Thymus (tissue), 11 donors: Measurements from ENCODE around the gene IDUA. TPM values are rescaled to one million over a fixed set of nuclear protein-coding genes. Genes with fewer than 3 reads are reported as not detected.
A peak's percentile ranks its signal among the peaks of the same experiment; 100 is the strongest.

Experiments used
- DNase-seq, 9 donors: peaks; one replicate each; pipeline ENCODE4 v3.0.0-alpha.2; 2013; ENCODE audit warnings: low spot score in 9 of 9, low read depth in 6 of 9, missing footprints in 1 of 9
- H3K27ac ChIP-seq, 2 donors: one replicate each; pipeline ENCODE4 v1.5.1; 2013; ENCODE audit warnings: control low read depth in 1 of 2, low read depth in 1 of 2, low read length in 1 of 2, mild to moderate bottlenecking in 1 of 2, moderate library complexity in 1 of 2
- H3K27me3 ChIP-seq, 2 donors: one replicate each; pipeline ENCODE4 v1.5.1; 2013; ENCODE audit warnings: low read length in 1 of 2; ENCODE audit not compliant: control insufficient read depth in 2 of 2, insufficient read depth in 1 of 2
- H3K36me3 ChIP-seq, 2 donors: one replicate each; pipeline ENCODE4 v1.5.1; 2013; ENCODE audit warnings: low read length in 1 of 2, mild to moderate bottlenecking in 1 of 2, moderate library complexity in 1 of 2; ENCODE audit not compliant: control insufficient read depth in 2 of 2, insufficient read depth in 2 of 2
- H3K4me1 ChIP-seq, 2 donors: one replicate each; pipeline ENCODE4 v1.5.1; 2013; ENCODE audit warnings: low read length in 2 of 2; ENCODE audit not compliant: control insufficient read depth in 2 of 2, insufficient read depth in 2 of 2
- H3K4me3 ChIP-seq, 2 donors: one replicate each; pipeline ENCODE4 v1.5.1; 2013; ENCODE audit warnings: low read length in 2 of 2, control low read depth in 1 of 2, mild to moderate bottlenecking in 1 of 2
- H3K9me3 ChIP-seq, 2 donors: one replicate each; pipeline ENCODE4 v1.5.1; 2013; ENCODE audit warnings: low read length in 1 of 2, mild to moderate bottlenecking in 1 of 2; ENCODE audit not compliant: control insufficient read depth in 2 of 2, insufficient read depth in 1 of 2
- WGBS: extraction: QIAGEN DNeasy Blood & Tissue Kit; methylation state at CpG from one replicate; pipeline ENCODE4 v1.1.7; 2013; 5-methylcytosine and 5-hydroxymethylcytosine counted together
- polyA plus RNA-seq: library from polyadenylated mRNA; stranded (reverse); fragments of 200-250 nt; gene quantifications from one replicate; pipeline ENCODE4 v1.2.3, GENCODE V29; 2013
- total RNA-seq: library from RNA; stranded (reverse); fragments of 120-200 nt; gene quantifications from one replicate; pipeline ENCODE4 v1.2.4, GENCODE V29; 2013
- donor health status: healthy.

Gene IDUA
- total and polyA plus RNA-seq, 2 donors, result 12.6 to 27.4 TPM

- Histone ChIP-seq H3K27ac (no peak overlapping the region), H3K4me3 (peak overlapping the region in 1 of 2 donors; percentile 35), H3K36me3 (no peaks in the 10 kb centered on the region), H3K27me3 (peaks cover 0 to 5% of the 10 kb centered on the region in 2 donors), H3K9me3 (no peaks in the 10 kb centered on the region), H3K4me1 (peaks cover 24 to 27% of the 10 kb centered on the region in 2 donors)
- DNase-seq, result no peak
- 85% methylated on average over 15 of the region's 15 CpGs for WGBS
These were observed 2.3 kb upstream of the IDUA start for GRCh38 chr4:984336-985054.

DNA sequence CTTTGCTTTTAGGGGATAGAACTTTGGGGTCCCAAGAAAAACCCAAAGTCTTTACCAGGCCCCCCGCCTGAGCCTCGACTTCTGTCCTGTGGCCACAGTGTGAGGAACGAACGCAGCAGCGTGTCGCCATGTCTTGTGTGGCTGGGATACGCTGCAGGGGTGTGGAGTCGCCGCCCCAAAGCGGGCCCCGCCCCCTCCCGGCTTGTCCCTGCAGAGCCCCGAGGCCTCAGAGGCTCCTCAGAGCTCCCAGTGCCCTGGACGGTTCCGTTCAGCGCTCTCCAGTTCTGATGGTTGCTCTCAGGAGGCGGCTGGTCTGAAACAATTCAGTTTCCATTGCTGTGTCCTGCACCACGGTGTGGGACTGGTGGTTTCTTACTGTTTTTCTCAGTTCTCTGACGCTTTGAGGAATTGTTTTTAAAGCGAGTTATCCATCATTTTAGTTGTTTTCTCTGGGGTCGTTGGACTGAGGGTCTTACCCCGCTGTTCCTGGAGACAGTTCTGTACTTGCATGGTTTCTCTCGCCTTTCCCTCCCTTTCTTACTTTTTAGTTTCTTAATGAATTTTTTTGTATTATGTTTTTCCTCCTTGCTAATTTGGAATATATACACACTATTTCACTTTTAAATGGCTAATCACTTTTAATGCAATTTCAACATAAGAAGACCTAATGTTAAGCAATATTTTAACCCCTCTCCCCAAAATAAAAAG lies 1.6 kb upstream of the IDUA start:
- Histone ChIP-seq H3K9me3 (no peaks in the 10 kb centered on the region), H3K27ac (no peak overlapping the region), H3K27me3 (no peaks in the 10 kb centered on the region), H3K4me1 (peaks cover 24 to 27% of the 10 kb centered on the region in 2 donors), H3K4me3 (peak overlapping the region in 1 of 2 donors; percentile 35), H3K36me3 (peaks cover 5 to 7% of the 10 kb centered on the region in 2 donors)
- peak in 4 of 9 donors; percentile 24 to 62 (median 41) for DNase-seq
- 46% methylated on average over 23 of the region's 23 CpGs for WGBS

GRCh38 chr4:986428-986878 lies 391 bp upstream of the IDUA start:
- H3K4me1 ChIP-seq, result peaks cover 24 to 27% of the 10 kb centered on the region in 2 donors
- no peaks in the 10 kb centered on the region for H3K9me3 ChIP-seq
- peak overlapping the region; percentile 75 to 95 for H3K27ac ChIP-seq
- H3K27me3 ChIP-seq, result no peaks in the 10 kb centered on the region
- WGBS, result 4% methylated on average over 14 of the region's 14 CpGs
- no peak for DNase-seq
- peak overlapping the region; percentile 60 to 81 for H3K4me3 ChIP-seq
- peaks cover 5 to 18% of the 10 kb centered on the region in 2 donors for H3K36me3 ChIP-seq

GRCh38 chr4:987624-988513 lies 1.0 kb downstream of the IDUA start:
- Histone ChIP-seq H3K9me3 (no peaks in the 10 kb centered on the region), H3K36me3 (peaks cover 5 to 22% of the 10 kb centered on the region in 2 donors), H3K27ac (no peak overlapping the region), H3K4me3 (peak overlapping the region; percentile 23 to 81), H3K27me3 (no peaks in the 10 kb centered on the region), H3K4me1 (peaks cover 24 to 27% of the 10 kb centered on the region in 2 donors)
- 91% methylated on average over 37 of the region's 37 CpGs for WGBS
- no peak for DNase-seq

DNA sequence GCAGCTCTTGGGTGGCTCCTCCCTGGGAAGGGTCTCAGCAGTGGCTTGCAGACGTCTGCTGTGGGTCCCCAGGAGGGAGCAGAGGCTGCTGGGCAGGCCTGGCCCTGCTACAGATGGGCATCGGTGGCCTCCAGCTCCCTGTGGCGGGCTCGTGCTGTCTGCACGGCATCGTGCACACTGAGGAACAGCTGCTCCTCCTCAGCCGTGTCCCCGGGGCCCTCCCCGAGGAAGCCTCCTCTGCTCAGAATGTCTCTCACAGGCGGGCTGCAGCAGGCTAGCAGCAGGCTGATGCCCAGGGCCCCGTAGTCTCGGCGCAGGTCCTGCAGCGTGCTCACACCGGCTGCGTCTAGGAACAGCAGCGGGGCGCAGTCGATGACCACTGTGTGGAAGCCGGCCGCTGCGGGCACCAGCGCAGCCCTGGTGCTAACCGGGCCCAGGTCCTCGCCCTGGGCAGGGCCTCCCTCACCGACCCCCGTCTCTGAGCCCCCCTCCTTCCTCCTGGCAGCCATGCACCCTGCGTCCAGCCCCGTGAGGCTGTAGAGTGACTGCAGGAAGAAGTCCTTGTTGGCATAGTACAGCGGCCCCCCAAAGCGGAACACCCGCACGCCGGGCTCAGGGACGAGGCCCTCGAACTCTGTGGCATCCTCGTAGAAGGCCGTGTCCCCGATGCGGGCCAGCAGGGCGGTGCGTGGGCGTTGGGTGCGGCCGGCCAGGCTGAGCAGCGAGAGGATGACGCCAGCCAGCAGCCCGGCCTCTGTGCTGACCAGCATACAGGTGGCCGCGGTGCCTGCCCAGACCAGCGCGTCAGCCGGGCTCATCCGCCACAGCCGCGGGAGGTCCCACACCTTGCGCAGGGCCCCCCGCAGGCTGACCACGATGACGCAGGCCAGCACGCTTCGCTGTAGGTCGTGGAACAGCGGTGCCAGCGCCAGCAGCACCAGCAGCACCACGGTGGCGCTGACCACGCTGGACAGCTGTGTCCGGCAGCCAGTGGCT lies 2.2 kb downstream of the IDUA start:
- Histone ChIP-seq H3K9me3 (no peaks in the 10 kb centered on the region), H3K27ac (no peak overlapping the region), H3K36me3 (peaks cover 5 to 22% of the 10 kb centered on the region in 2 donors), H3K4me3 (no peak overlapping the region), H3K27me3 (no peaks in the 10 kb centered on the region), H3K4me1 (peaks cover 24 to 27% of the 10 kb centered on the region in 2 donors)
- no peak for DNase-seq
- 97% methylated on average over 69 of the region's 69 CpGs for WGBS

- DNase-seq, result no peak
- Histone ChIP-seq H3K27me3 (no peaks in the 10 kb centered on the region), H3K27ac (no peak overlapping the region), H3K4me1 (peaks cover 23 to 24% of the 10 kb centered on the region in 2 donors), H3K36me3 (peaks cover 5 to 22% of the 10 kb centered on the region in 2 donors), H3K4me3 (no peak overlapping the region), H3K9me3 (no peaks in the 10 kb centered on the region)
- 97% methylated on average over 58 of the region's 58 CpGs for WGBS
These were observed 3.1 kb downstream of the IDUA start for GRCh38 chr4:989722-990471.

- 97% methylated on average over 26 of the region's 26 CpGs for WGBS
- Histone ChIP-seq H3K9me3 (no peaks in the 10 kb centered on the region), H3K4me3 (no peak overlapping the region), H3K27me3 (peaks cover 0 to 7% of the 10 kb centered on the region in 2 donors), H3K4me1 (peaks cover 16 to 17% of the 10 kb centered on the region in 2 donors), H3K36me3 (peaks cover 5 to 22% of the 10 kb centered on the region in 2 donors), H3K27ac (no peak overlapping the region)
- no peak for DNase-seq
These were observed 4.0 kb downstream of the IDUA start for GRCh38 chr4:990746-991367.
